ENCODE data around the gene PLEKHG4B.

PLEKHG4B gene

GRCh38 chr5:139579-140442 is 47.8 kb downstream of the PLEKHG4B start:
- DNase-seq, result no peak

DNA sequence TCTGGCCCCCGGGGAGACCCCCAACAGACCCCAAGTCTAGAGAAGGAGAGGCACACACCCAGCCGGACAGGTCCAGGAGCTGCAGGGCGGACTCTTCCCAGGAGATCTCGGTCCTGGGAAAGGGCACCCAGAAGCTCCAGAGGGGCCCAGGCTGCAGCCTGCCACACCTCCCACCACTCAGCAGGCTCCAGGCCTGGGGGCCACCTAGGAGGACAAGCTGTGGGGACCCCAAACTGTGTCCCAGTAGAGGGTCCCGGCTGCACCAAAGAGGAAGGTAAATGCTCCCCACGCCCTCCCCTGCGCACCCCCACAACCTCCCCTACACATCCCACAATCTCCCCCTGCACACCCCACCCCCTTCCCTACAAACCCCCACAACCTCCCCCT is 48.5 kb downstream of the PLEKHG4B start:
- no peak for DNase-seq

DNA sequence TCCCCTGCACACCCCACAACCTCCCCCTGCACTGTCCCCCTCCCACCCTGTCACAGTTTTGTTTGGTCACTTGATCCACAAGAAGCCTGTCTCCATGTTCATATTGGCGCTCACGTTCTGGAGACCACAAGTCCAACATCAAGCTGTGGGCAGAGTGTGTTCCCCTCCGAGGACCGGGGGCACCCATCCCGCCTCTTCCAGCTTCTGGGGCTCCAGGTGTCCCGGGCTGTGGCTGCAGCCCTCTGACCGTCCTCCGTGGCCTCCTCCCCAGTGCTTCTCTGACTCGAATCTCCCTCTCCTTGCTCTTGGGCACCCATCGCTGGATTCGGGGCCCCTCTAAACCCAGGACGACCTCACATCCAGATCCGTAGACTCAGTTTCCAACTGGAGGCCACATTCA is 49.2 kb downstream of the PLEKHG4B start:
- DNase-seq, result no peak

- no peak for DNase-seq
Observed at GRCh38 chr5:141761-142160, 49.8 kb downstream of the PLEKHG4B start.

DNA sequence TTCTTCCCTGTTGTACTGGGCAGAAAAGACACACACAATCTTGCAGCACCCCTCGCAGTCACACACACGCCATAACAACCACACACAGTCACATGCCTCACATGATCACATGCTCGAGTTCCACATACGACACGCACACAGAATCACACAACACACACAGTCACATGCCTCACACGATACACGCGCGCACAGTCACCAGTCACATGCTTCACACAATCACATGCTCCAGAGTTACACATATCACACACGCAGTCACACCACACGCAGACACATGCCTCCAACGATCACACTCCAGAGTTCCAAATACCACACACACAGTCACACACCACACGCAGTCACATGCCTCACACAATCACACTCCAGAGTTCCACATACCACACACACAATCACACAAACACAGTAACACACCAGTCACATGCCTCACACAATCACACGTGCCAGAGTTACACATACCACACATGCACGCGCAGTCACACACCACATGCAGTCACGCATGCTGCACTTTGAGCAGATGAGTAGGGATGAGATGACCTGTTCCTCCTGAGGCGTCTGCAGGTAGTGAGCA is 50.4 kb downstream of the PLEKHG4B start:
- no peak for DNase-seq

- no peak for DNase-seq
Observed at GRCh38 chr5:143041-143440, 51.1 kb downstream of the PLEKHG4B start.

- no peak for DNase-seq
Observed at GRCh38 chr5:144941-145340, 53.0 kb downstream of the PLEKHG4B start.

DNA sequence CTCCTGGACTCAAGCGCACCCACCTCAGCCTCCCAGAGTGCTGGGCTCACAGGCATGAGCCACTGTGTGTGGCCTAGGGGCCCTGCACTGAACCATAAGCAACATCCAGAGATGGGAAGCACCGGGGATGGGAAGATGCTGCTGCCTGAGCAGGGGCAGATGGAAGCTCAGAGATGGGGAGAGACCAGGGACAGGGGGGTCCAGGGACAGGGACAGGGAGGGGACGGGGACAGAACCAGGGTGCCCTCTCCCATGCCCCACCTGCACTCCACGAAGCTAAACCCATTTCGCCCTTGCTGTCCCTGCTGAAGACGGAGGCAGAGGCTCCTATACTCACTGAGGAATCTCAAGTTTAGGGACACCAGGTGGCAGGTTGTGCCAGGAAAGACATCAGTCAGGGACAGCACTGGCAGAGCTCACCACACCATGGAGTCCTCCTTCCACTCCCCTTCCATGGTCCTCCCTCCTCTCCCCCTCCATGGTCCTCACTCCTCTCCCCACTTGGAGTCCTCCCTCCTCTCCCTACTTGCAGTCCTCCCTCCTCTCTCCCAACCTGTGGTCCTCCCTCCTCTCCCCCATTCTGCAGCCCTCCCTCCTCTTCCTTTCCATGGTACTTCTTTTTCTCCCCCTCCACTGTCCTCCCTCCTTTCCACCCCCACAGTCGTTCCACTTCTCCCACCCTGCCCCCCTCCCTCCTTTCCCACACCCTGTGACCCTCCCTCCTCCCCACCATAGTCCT is 53.8 kb downstream of the PLEKHG4B start:
- no peak for DNase-seq

DNA sequence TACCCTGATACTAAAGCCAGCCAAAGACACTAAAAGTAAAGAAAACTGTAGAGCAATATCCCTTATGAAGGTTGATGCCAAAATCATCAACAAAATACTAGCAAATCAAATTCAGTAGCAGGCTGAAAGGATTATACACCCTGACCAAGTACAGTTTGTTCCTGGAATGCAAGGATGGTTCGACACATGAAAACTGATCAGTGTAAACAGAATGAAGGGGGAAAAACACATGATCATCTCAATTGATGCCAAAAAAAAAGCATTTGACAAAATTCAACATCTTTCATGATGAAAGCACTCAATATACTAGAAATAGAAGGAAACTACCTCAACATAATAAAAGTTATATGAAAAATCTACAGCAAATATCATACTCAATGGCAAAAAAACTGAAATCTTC is 55.8 kb downstream of the PLEKHG4B start:
- DNase-seq, result no peak

DNA sequence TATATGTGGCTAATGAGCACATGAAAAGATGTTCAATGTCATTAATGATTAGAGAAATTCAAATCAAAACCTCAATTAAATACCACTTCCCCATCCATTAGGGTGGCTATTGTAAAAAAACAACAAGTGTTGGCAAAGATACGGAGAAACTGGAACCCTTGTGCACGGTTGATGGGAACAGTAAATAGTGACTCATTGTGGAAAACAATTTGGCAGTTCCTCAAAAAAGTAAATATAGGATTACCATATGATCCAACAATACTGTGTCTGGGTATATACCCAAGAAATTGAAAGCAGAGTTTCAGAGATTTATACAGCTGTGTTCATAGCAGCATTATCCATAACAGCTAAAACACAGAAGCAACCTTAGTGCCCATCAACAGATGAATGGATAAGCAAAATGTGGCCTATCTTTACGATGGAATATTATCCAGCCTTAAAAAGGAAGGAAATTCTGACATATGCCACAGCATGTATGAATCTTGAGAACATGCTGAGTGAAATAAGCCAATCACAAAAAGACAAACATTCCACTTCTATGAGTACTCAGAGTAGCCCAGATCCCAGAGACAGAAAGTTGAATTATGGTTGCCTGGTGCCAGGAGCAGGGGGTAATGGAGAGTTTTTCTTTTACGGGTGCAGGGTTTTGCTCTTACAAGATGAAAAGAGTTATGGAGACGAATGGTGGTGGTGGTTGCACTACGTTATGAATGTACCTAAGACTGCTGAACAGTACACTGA is 57.9 kb downstream of the PLEKHG4B start:
- DNase-seq, result no peak

DNA sequence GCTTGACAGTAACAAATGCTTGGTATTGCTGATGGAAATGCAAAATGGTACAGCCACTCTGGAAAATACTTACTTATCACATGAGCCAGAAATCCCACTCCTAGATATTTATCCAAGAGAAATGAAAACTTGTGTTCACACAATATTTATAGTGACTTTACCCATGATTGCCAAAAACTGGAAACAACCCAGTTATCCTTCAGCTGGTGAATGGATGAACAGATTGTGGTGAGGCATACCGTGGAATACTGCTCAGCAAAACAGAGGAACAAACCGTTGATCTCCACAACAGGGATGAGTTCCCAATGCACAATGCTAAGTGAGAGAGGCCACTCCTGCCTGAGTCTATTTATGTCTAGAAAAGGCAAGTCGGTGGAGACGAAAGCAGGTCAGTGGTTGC is 58.8 kb downstream of the PLEKHG4B start:
- no peak for DNase-seq

DNA sequence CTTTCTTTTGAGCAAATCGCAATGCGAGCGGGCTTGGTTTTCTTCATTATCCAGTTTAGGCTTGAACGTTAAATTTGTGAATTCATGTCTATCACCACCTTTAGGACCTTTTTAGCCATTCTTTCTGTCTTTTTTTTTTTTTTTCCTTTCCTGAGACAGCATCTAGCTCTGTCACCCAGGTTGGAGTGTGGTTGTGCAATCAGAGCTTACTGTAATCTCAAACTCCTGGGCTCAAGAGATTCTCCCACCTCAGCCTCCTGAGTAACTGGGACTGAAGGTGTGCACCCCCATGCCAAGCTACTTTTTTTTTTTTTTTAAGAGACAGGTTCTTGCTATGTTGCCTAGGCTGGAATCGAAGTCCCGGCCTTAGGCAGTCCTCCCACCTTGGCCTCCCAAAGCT is 60.1 kb downstream of the PLEKHG4B start:
- DNase-seq, result no peak

GRCh38 chr5:153256-153655 is 61.3 kb downstream of the PLEKHG4B start:
- no peak for DNase-seq

- DNase-seq, result no peak
Observed at GRCh38 chr5:154236-154635, 62.3 kb downstream of the PLEKHG4B start.

DNA sequence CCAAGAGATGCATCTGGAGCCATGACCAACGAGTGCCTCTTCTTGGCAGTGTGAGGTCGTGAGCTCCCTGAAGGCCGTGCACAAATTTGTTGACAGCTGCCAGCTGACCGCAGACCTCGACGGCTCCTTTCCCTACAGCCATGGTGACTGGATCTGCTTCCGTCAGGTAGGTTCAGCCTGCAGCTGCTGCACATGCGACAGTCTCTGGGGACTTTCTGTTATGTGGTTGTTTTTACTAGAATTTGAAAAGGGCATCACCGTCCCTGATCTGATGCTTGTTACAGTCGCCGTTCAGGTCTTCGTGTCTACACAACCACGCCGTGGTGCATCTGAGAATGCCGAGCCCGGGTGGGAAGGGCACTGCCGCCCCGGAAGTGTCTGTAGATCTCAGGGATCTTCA is 62.9 kb downstream of the PLEKHG4B start:
- no peak for DNase-seq

- no peak for DNase-seq
Observed at GRCh38 chr5:155651-156410, 63.9 kb downstream of the PLEKHG4B start.

- DNase-seq, result no peak
Observed at GRCh38 chr5:156411-157072, 64.6 kb downstream of the PLEKHG4B start.

DNA sequence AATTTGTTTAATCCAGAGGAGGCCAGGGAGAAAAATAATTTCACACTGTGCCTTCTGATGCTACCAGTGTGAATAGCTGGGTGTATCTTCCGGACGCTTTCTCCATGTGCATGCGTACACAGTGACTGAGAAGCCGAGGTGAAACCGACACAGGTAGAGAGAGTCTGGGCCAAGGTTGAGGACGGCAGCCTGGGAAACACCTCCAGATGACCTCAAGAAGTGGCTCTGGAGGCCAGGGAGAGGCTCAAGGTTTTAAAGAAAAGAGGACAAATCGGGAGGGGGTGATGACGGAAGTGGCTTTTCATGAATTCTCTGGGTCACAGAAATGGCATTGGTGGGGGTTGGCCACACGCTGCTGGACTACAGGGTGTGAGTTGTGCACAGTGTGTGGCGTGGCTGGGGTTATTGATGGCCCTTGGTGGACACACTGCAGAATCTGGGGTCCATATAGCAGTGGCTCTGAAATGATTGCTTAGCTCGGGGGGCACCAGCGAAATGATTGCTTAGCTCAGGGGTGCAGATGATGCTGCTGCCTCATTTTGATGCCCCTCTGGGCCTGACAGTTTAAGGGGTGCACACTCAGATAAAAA is 65.3 kb downstream of the PLEKHG4B start:
- DNase-seq, result no peak

- DNase-seq, result no peak
Observed at GRCh38 chr5:157801-158200, 65.8 kb downstream of the PLEKHG4B start.

- DNase-seq, result no peak
Observed at GRCh38 chr5:158807-159447, 67.0 kb downstream of the PLEKHG4B start.
